Measurements from ENCODE around the gene BICRA. TPM values are rescaled to one million over a fixed set of nuclear protein-coding genes. Genes with fewer than 3 reads are reported as not detected.

The BICRA gene
- total RNA-seq, 1 donor from 2014 or later, result 22.9 TPM

DNA sequence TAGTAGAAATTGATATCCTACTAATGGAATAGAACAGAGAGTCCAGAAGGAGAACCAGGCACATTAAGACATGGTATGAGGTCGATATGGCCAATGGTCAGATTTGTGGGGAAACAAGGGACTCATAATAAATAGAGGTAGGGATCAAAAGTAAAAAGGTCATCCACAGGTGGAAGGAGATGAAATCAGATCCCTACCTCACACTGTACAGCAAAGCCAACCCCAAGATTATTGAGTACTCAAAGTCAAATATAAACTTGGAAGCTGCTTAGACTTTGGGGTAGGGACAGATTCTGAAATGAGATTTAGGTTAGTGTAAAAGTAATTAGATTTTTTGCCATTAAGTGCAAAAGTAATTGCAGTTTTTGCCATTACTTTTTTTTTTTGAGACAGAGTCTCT is 40.7 kb downstream of the BICRA start:
- DNase-seq (ENCODE audit: extremely low spot score, unreplicated experiment), result no peak
- H3K9me3 Mint-ChIP-seq, result no peaks in the 10 kb centered on the region
- no peaks in the 10 kb centered on the region for H3K27me3 Mint-ChIP-seq
- TF ChIP-seq, protein P1, sequence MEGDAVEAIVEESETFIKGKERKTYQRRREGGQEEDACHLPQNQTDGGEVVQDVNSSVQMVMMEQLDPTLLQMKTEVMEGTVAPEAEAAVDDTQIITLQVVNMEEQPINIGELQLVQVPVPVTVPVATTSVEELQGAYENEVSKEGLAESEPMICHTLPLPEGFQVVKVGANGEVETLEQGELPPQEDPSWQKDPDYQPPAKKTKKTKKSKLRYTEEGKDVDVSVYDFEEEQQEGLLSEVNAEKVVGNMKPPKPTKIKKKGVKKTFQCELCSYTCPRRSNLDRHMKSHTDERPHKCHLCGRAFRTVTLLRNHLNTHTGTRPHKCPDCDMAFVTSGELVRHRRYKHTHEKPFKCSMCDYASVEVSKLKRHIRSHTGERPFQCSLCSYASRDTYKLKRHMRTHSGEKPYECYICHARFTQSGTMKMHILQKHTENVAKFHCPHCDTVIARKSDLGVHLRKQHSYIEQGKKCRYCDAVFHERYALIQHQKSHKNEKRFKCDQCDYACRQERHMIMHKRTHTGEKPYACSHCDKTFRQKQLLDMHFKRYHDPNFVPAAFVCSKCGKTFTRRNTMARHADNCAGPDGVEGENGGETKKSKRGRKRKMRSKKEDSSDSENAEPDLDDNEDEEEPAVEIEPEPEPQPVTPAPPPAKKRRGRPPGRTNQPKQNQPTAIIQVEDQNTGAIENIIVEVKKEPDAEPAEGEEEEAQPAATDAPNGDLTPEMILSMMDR (conservative IDR thresholded peaks at IDR 0.05), result no peak
- H3K36me3 Mint-ChIP-seq, result peaks cover 56% of the 10 kb centered on the region
- peak overlapping the region; percentile 49 for H3K27ac Mint-ChIP-seq
- H3K4me1 Mint-ChIP-seq (ENCODE audit: unreplicated experiment), result peaks cover 22% of the 10 kb centered on the region
- no peak overlapping the region for H3K4me3 Mint-ChIP-seq

DNA sequence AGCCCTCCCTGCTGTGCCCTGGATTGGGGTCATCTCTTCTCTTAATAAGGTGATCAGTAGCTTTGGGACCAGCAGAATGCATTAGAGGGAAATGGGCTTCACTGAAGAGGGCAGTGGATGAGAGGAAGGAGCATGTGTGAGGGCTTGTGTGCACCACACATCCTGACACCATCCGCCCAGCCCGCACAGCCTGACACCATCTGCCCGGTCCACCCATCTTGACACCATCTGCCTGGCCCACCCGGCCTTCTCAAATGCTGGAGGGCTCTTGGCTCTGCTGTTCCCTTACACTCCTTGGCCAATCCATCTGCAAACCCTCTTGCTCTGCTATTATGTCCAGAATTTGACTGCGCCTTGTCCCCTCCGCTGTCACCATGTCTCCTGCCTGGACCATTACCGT is 41.8 kb downstream of the BICRA start:
- H3K4me1 Mint-ChIP-seq (ENCODE audit: unreplicated experiment), result peaks cover 15% of the 10 kb centered on the region
- H3K9me3 Mint-ChIP-seq, result no peaks in the 10 kb centered on the region
- TF ChIP-seq, protein P1 (conservative IDR thresholded peaks at IDR 0.05), result no peak
- DNase-seq (ENCODE audit: extremely low spot score, unreplicated experiment), result no peak
- no peak overlapping the region for H3K4me3 Mint-ChIP-seq
- no peak overlapping the region for H3K27ac Mint-ChIP-seq
- H3K27me3 Mint-ChIP-seq, result no peaks in the 10 kb centered on the region
- peaks cover 50% of the 10 kb centered on the region for H3K36me3 Mint-ChIP-seq

DNA sequence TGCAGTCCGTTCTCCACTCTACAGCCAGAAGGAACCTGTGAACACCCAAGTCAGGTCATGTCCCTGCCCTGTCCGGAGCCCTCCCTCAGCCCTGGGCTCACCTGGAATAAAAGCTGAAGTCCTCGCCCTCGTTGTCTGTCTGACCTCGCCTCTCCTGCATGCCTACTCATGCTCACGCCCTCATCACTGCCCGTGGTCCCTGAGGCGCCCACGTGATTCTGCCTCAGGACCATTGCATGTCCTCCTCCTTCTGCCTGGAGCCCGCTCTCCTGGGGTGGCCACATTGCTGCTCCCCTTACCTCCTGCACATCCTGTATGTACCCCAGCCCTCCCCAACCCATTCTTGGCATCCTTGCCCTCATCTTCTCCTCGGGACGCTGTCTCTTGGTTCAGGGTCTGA is 42.2 kb downstream of the BICRA start:
- Mint-ChIP-seq H3K27ac (peak overlapping the region; percentile 43), H3K4me3 (no peak overlapping the region), H3K4me1 (ENCODE audit: unreplicated experiment) (peaks cover 13% of the 10 kb centered on the region), H3K27me3 (no peaks in the 10 kb centered on the region), H3K36me3 (peaks cover 48% of the 10 kb centered on the region), H3K9me3 (no peaks in the 10 kb centered on the region)
- TF ChIP-seq, protein P1 (conservative IDR thresholded peaks at IDR 0.05), result no peak
- DNase-seq (ENCODE audit: extremely low spot score, unreplicated experiment), result no peak

DNA sequence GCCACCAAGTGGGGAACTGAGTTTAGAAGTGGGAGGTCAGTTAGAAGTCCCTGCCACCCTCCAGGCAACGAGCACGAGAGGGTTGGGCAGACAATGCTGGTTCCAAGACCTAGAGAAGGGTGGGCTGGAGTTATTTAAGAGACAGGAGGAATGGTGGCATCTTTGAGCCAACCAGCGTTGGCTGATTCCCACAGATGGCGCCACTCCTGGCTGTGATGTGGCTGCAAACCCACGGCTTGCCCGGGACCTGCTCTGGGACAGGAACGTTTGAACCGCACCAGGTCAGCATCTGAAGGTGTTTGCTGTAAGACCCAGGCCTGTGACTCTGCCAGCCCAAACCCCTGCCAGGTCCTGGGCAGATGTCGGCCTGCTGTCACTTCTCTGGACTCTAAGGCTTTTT is 42.8 kb downstream of the BICRA start:
- Mint-ChIP-seq H3K9me3 (no peaks in the 10 kb centered on the region), H3K4me1 (ENCODE audit: unreplicated experiment) (peaks cover 13% of the 10 kb centered on the region), H3K27ac (no peak overlapping the region), H3K36me3 (peaks cover 45% of the 10 kb centered on the region), H3K27me3 (no peaks in the 10 kb centered on the region), H3K4me3 (no peak overlapping the region)
- TF ChIP-seq, protein P1 (conservative IDR thresholded peaks at IDR 0.05), result no peak
- no peak for DNase-seq (ENCODE audit: extremely low spot score, unreplicated experiment)

DNA sequence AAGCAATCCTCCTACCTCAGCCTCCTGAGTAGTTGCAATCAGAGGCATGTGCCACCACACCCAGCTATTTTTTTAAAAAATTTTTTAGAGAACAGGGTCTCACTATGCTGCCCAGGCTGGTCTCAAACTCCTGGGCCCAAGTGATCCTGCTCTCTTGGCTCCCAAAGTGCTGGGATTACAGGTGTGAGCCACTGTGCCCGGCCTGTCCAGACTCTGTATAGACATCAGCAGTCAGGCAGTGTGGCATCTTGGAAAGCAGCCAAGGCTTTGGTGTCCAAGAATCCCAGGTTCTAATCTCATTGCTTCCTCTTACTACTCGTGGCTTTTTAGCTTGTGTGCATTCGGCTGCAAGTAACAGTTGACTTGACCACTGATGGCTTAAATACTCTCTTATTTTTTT is 43.4 kb downstream of the BICRA start:
- TF ChIP-seq, protein P1 (conservative IDR thresholded peaks at IDR 0.05), result no peak
- DNase-seq (ENCODE audit: extremely low spot score, unreplicated experiment), result no peak
- Mint-ChIP-seq H3K4me1 (ENCODE audit: unreplicated experiment) (peaks cover 8% of the 10 kb centered on the region), H3K9me3 (no peaks in the 10 kb centered on the region), H3K27ac (peak overlapping the region; percentile 53), H3K4me3 (no peak overlapping the region), H3K27me3 (no peaks in the 10 kb centered on the region), H3K36me3 (peaks cover 39% of the 10 kb centered on the region)

DNA sequence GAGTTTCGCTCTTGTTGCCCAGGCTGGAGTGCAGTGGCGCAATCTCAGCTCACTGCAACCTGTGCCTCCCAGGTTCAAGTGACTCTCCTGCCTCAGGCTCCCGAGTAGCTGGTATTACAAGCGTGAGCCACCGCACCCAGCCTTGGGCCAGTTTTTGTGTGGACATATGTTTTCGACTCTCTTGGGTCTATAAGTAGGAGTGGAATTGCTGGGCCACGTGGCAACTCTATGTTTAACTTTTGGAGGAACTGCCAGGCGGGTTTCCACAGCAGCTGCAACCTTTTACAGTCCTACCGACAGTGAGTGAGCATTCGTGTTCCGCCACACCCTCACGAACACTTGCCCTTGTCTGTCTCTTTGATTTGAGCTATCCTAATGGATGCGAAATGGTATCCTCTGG is 44.9 kb downstream of the BICRA start:
- peaks cover 12% of the 10 kb centered on the region for H3K4me1 Mint-ChIP-seq (ENCODE audit: unreplicated experiment)
- DNase-seq (ENCODE audit: extremely low spot score, unreplicated experiment), result no peak
- H3K27ac Mint-ChIP-seq, result no peak overlapping the region
- no peak overlapping the region for H3K4me3 Mint-ChIP-seq
- H3K9me3 Mint-ChIP-seq, result no peaks in the 10 kb centered on the region
- H3K36me3 Mint-ChIP-seq, result peaks cover 32% of the 10 kb centered on the region
- H3K27me3 Mint-ChIP-seq, result no peaks in the 10 kb centered on the region
- TF ChIP-seq, protein P1 (conservative IDR thresholded peaks at IDR 0.05), result no peak
